Measurements from ENCODE around the gene EEA1. TPM values are rescaled to one million over a fixed set of nuclear protein-coding genes. Genes with fewer than 3 reads are reported as not detected.

The EEA1 gene
- total RNA-seq, 1 experiment from 2014 or later: 13.6 TPM

DNA sequence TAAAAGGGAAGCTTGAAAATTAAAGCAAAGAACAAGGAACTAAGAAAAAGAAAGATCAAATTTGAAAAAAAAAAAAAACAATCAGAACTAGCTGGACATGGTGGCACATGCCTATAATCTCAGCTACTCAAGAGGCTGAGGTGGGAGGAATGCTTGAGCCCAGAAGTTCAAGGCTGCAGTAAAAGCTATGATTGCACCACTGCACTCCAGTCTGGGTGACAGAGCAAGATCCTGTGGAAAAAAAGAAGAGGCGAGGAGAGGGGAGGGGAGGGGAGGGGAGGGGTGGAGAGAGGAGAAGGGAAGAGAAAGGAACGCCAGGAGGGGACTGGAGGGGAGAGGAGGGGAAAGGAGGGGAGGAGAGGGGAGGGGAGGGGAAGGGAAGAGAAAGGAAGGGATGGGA lies 43.0 kb downstream of the EEA1 start:
- peaks cover 6% of the 10 kb centered on the region for H3K36me3 ChIP-seq
- H3K27me3 ChIP-seq: no peaks in the 10 kb centered on the region
- no peak overlapping the region for H3K27ac ChIP-seq
- no peak for DNase-seq
- no peaks in the 10 kb centered on the region for H3K9me3 ChIP-seq (replicated peaks)
- H3K4me3 ChIP-seq: no peak overlapping the region
- no peaks in the 10 kb centered on the region for H3K4me1 ChIP-seq

DNA sequence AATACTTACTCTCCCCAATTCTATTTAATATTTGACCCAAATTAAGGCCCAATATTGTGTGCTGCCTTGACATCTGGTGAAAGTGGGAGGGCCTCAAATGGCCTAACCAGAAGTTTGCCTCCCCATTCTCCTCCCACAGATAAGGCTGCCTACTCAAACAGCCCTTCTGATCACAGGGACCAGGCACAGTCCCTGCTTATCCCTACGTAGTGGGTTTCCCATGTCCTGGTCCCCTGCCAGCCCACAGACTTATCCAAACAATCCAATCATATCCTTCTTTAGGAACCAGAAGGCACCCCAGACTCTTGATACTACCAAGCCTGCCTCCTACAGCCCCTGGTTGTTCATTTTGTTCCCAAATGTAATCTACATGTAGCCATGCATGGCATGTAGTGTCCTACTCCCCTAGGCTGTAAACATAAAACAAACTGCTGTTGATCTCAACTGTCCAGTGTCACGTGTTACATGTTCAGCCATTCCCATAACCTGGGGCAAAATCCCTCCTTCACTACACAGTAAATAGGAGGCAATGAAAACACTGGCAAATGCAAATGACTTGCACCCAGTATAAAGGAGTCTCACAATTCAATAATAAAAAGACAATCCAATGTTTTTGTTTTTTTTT lies 49.3 kb downstream of the EEA1 start:
- Histone ChIP-seq H3K4me3 (no peak overlapping the region), H3K4me1 (no peaks in the 10 kb centered on the region), H3K36me3 (peaks cover 2% of the 10 kb centered on the region), H3K9me3 (replicated peaks) (no peaks in the 10 kb centered on the region), H3K27ac (no peak overlapping the region), H3K27me3 (no peaks in the 10 kb centered on the region)
- DNase-seq: no peak

DNA sequence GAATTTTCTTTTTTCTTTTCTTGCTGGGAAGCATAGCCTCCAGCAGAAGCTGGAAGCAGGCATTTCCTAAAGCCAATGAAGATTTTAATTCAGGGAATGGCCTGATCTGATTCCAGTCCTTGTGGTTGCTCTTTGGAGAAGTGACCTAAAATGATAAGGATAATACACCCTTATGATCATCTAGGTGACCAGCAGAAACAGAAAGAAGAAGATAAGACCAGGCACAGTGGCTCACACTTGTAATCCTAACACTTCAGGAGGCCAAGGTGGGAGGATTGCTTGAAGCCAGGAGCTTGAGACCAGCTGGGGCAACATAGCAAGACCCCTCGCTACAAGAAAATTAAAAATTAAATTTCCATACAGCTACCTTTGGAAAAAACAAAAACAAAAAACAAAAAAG lies 51.2 kb downstream of the EEA1 start:
- no peak overlapping the region for H3K27ac ChIP-seq
- H3K4me1 ChIP-seq: no peaks in the 10 kb centered on the region
- H3K9me3 ChIP-seq (replicated peaks): no peaks in the 10 kb centered on the region
- no peaks in the 10 kb centered on the region for H3K27me3 ChIP-seq
- no peak for DNase-seq
- no peak overlapping the region for H3K4me3 ChIP-seq
- peaks cover 2% of the 10 kb centered on the region; the same call in 1 of the 2 replicates for H3K36me3 ChIP-seq

DNA sequence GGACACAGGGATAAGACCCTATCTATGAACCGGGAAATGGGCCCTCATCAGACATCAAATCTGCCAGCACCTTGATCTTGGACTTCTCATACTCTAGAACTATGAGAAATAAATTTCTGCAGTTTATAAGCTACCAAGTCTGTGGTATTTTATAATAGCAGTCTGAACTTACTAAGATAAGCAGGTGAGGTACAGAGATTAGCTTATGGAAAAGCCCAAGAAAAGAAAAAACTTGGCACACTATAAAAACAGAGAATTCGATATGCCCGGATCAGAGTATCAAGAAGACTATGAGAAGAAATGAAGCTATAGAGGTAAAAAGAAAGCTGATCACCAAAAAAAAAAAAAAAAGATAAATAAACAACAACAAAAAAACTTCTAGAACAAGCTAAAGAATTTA lies 52.6 kb downstream of the EEA1 start:
- H3K9me3 ChIP-seq (replicated peaks): no peaks in the 10 kb centered on the region
- no peaks in the 10 kb centered on the region for H3K4me1 ChIP-seq
- peaks cover 2% of the 10 kb centered on the region; the same call in 1 of the 2 replicates for H3K36me3 ChIP-seq
- no peaks in the 10 kb centered on the region for H3K27me3 ChIP-seq
- H3K4me3 ChIP-seq: no peak overlapping the region
- no peak overlapping the region for H3K27ac ChIP-seq
- no peak for DNase-seq

GRCh38 chr12:92871116-92871515 lies 58.0 kb downstream of the EEA1 start:
- no peaks in the 10 kb centered on the region for H3K36me3 ChIP-seq
- H3K27me3 ChIP-seq: no peaks in the 10 kb centered on the region
- H3K27ac ChIP-seq: no peak overlapping the region
- peak in 1 of 2 experiments; percentile 10 for DNase-seq
- 0 out of 2 replicates have a peak, but pooled peaks cover 3% of the 10 kb centered on the region for H3K4me1 ChIP-seq
- no peaks in the 10 kb centered on the region for H3K9me3 ChIP-seq (replicated peaks)
- H3K4me3 ChIP-seq: no peak overlapping the region

DNA sequence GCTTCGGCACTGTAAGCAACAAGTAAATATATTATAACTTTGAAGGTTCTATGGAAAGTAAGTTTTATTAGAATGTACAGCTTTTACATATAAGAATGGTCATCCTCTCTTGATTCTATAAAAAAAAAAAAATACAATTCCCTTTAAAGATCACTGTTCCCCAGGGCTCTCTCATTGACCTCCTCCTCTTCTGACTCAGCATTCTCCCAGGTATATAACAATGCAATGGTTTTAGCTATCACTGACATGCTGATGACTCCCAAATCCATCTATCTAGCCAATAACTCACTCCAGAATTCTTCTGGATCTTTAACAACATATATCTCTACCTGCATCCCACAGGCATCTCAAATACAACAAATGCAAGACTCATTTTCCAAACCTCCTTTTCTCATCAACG lies 62.7 kb downstream of the EEA1 start:
- H3K9me3 ChIP-seq (replicated peaks): no peaks in the 10 kb centered on the region
- no peak overlapping the region for H3K4me3 ChIP-seq
- H3K27ac ChIP-seq: no peak overlapping the region
- H3K4me1 ChIP-seq: 0 out of 2 replicates have a peak, but pooled peaks cover 3% of the 10 kb centered on the region
- H3K36me3 ChIP-seq: 0 out of 2 replicates have a peak, but pooled peaks cover 2% of the 10 kb centered on the region
- H3K27me3 ChIP-seq: no peaks in the 10 kb centered on the region
- no peak for DNase-seq

DNA sequence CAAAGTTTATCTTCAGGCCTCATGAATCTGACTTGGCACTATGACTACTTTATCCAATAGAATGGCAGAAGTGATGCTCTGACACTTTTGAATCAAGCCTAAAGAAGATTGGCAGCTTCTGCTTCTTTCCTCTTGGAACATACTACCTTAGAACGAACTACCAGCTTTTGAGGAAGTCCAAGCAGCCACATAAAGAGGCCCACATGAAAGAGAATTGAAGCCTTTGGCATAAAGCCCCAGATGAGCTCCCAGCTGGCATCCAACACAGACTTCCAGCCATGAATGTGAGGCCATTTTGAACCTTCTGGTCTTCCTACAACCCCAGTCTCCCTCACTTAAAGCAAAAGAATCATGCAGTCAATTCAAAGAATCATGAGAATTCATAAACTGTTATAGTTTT lies 65.8 kb downstream of the EEA1 start:
- H3K27me3 ChIP-seq: no peaks in the 10 kb centered on the region
- no peaks in the 10 kb centered on the region for H3K4me1 ChIP-seq
- H3K36me3 ChIP-seq: 0 out of 2 replicates have a peak, but pooled peaks cover 2% of the 10 kb centered on the region
- H3K4me3 ChIP-seq: no peak overlapping the region
- DNase-seq: no peak
- no peaks in the 10 kb centered on the region for H3K9me3 ChIP-seq (replicated peaks)
- no peak overlapping the region for H3K27ac ChIP-seq

- Histone ChIP-seq H3K4me3 (no peak overlapping the region), H3K27ac (no peak overlapping the region), H3K4me1 (no peaks in the 10 kb centered on the region), H3K27me3 (no peaks in the 10 kb centered on the region), H3K36me3 (peaks cover 4% of the 10 kb centered on the region; the same call in 1 of the 2 replicates), H3K9me3 (replicated peaks) (no peaks in the 10 kb centered on the region)
- no peak for DNase-seq
These were observed 67.7 kb downstream of the EEA1 start for GRCh38 chr12:92861381-92861780.

GRCh38 chr12:92860521-92860920 lies 68.6 kb downstream of the EEA1 start:
- H3K27ac ChIP-seq: no peak overlapping the region
- no peaks in the 10 kb centered on the region for H3K27me3 ChIP-seq
- H3K4me3 ChIP-seq: no peak overlapping the region
- H3K36me3 ChIP-seq: peaks cover 4% of the 10 kb centered on the region; the same call in 1 of the 2 replicates
- H3K4me1 ChIP-seq: no peaks in the 10 kb centered on the region
- DNase-seq: no peak
- H3K9me3 ChIP-seq (replicated peaks): no peaks in the 10 kb centered on the region

GRCh38 chr12:92859650-92860386 lies 69.3 kb downstream of the EEA1 start:
- H3K36me3 ChIP-seq: peaks cover 4% of the 10 kb centered on the region; the same call in 1 of the 2 replicates
- H3K27me3 ChIP-seq: no peaks in the 10 kb centered on the region
- no peaks in the 10 kb centered on the region for H3K9me3 ChIP-seq (replicated peaks)
- H3K27ac ChIP-seq: no peak overlapping the region
- H3K4me1 ChIP-seq: no peaks in the 10 kb centered on the region
- H3K4me3 ChIP-seq: no peak overlapping the region
- peak in 1 of 2 experiments; percentile 13 for DNase-seq

- Histone ChIP-seq H3K4me3 (no peak overlapping the region), H3K27ac (no peak overlapping the region), H3K36me3 (peaks cover 2% of the 10 kb centered on the region; the same call in 1 of the 2 replicates), H3K9me3 (replicated peaks) (no peaks in the 10 kb centered on the region), H3K27me3 (no peaks in the 10 kb centered on the region), H3K4me1 (no peaks in the 10 kb centered on the region)
- no peak for DNase-seq
These were observed 71.3 kb downstream of the EEA1 start for GRCh38 chr12:92857818-92858217.

- DNase-seq: no peak
- H3K4me3 ChIP-seq: no peak overlapping the region
- no peak overlapping the region for H3K27ac ChIP-seq
- no peaks in the 10 kb centered on the region for H3K9me3 ChIP-seq (replicated peaks)
- H3K36me3 ChIP-seq: peaks cover 5% of the 10 kb centered on the region
- no peaks in the 10 kb centered on the region for H3K4me1 ChIP-seq
- H3K27me3 ChIP-seq: no peaks in the 10 kb centered on the region
These were observed 74.8 kb downstream of the EEA1 start for GRCh38 chr12:92854344-92854743.

- DNase-seq: no peak
- H3K36me3 ChIP-seq: peaks cover 5% of the 10 kb centered on the region
- no peaks in the 10 kb centered on the region for H3K4me1 ChIP-seq
- no peak overlapping the region for H3K4me3 ChIP-seq
- no peaks in the 10 kb centered on the region for H3K9me3 ChIP-seq (replicated peaks)
- H3K27ac ChIP-seq: no peak overlapping the region
- H3K27me3 ChIP-seq: no peaks in the 10 kb centered on the region
These were observed 80.4 kb downstream of the EEA1 start for GRCh38 chr12:92848740-92849139.

DNA sequence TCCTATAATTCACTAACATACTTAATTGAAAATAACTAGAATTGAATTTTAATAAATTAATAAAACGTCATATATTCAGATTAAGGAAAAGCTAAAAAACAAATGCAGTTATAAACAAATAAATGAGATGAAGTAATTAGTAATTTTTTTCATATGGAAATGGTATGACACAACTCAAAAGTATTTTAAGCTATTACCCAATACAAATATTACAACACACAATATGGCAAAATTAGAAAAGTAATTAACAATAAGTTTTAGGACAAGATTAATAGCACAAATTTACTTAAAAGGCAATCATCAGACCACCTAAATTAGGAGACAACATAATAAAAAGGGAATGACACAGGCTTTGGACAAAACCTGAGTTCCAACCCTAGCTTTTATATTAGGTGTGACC lies 81.7 kb downstream of the EEA1 start:
- Histone ChIP-seq H3K9me3 (replicated peaks) (no peaks in the 10 kb centered on the region), H3K36me3 (peaks cover 5% of the 10 kb centered on the region), H3K27ac (no peak overlapping the region), H3K27me3 (no peaks in the 10 kb centered on the region), H3K4me3 (no peak overlapping the region), H3K4me1 (no peaks in the 10 kb centered on the region)
- DNase-seq: no peak

DNA sequence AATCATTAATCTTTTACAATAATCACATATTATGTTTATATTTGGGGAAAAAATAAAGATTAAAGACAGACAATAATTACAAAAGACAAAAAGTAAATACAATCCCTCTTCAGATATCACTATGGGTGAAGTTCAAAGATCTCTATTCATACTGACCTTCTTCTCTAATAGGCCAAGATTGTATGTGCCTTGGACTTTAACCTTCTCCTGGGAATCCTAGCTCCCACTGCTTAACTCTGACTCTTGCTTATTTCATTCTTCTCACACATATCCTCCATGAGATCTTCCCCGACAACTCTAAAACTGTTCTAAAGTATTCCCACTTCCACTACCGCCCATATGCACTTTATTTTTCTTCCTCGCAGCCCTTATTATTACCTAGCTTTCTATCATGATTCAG lies 83.8 kb downstream of the EEA1 start:
- H3K9me3 ChIP-seq (replicated peaks): no peaks in the 10 kb centered on the region
- no peaks in the 10 kb centered on the region for H3K27me3 ChIP-seq
- peaks cover 19% of the 10 kb centered on the region for H3K36me3 ChIP-seq
- no peak for DNase-seq
- H3K27ac ChIP-seq: no peak overlapping the region
- H3K4me3 ChIP-seq: no peak overlapping the region
- H3K4me1 ChIP-seq: no peaks in the 10 kb centered on the region

Data from SJCRH30 (cell line).